Heart left ventricle (tissue), 16 donors: ENCODE results near the gene DESI1. TPM values are rescaled to one million over a fixed set of nuclear protein-coding genes. Genes with fewer than 3 reads are reported as not detected.

Experiments used
- ATAC-seq, 4 donors: fragments of 200-7000 bp; cut with Tn5 transposase; one replicate each; pipeline ENCODE4 v1.9.1; 2020 to 2022; ENCODE audit warnings: moderate library complexity in 4 of 4, mild to moderate bottlenecking in 3 of 4, moderate number of reproducible peaks in 1 of 4
- DNase-seq, 5 donors: peaks; one replicate each; pipeline ENCODE4 v3.0.0-alpha.2; 2020
- H3K27ac ChIP-seq, 12 donors: fragments of 200-600 bp; sonication (generic) in 4 of 12; one replicate each; pipeline versions ENCODE4 v1.5.0 to v1.8.0; 2016 to 2022; ENCODE audit warnings: mild to moderate bottlenecking in 2 of 12
- H3K27me3 ChIP-seq, 9 donors: fragments of 200-600 bp; sonication (generic) in 2 of 9; one replicate each; pipeline versions ENCODE4 v1.5.1 to v1.8.0; 2016 to 2022; ENCODE audit warnings: mild to moderate bottlenecking in 3 of 9
- H3K36me3 ChIP-seq, 9 donors: fragments of 200-600 bp; sonication (generic) in 2 of 9; one replicate each; pipeline versions ENCODE4 v1.5.0 to v1.8.0; 2018 to 2022; ENCODE audit warnings: mild to moderate bottlenecking in 2 of 9
- H3K4me1 ChIP-seq, 12 donors: fragments of 200-600 bp; sonication (generic) in 4 of 12; one replicate each; pipeline versions ENCODE4 v1.5.0 to v1.8.0; 2016 to 2022; ENCODE audit warnings: mild to moderate bottlenecking in 3 of 12
- H3K4me3 ChIP-seq, 12 donors: fragments of 200-600 bp; sonication (generic) in 4 of 12; one replicate each; pipeline versions ENCODE4 v1.5.0 to v1.8.0; 2017 to 2022; ENCODE audit warnings: mild to moderate bottlenecking in 9 of 12, moderate library complexity in 4 of 12
- H3K9me3 ChIP-seq, 12 donors: fragments of 200-600 bp; sonication (generic) in 4 of 12; one replicate each; pipeline versions ENCODE4 v1.5.0 to v1.8.0; 2016 to 2022; ENCODE audit warnings: mild to moderate bottlenecking in 1 of 12
- CTCF ChIP-seq, 12 donors: fragments of 200-600 bp; sonication (generic) in 4 of 12; IDR thresholded peaks; one replicate each; pipeline versions ENCODE4 v1.5.0 to v1.8.0; 2018 to 2022; ENCODE audit warnings: antibody characterized with exemption in 12 of 12, mild to moderate bottlenecking in 5 of 12
- POLR2A ChIP-seq, 2 donors: fragments of 450-650 bp; IDR thresholded peaks; one replicate each; pipeline ENCODE4 v1.6.1; 2017; ENCODE audit warnings: antibody characterized with exemption in 2 of 2, mild to moderate bottlenecking in 2 of 2, moderate library complexity in 2 of 2
- WGBS, 4 donors: extraction: QIAGEN DNeasy Blood & Tissue Kit in 2 of 4; methylation state at CpG; one replicate each; pipeline versions ENCODE4 v1.1.5 to v1.1.7; 2013 to 2018; 5-methylcytosine and 5-hydroxymethylcytosine counted together
- intact Hi-C, 10 donors: fragments of 100-400 bp; cut with DNase I; formaldehyde crosslinking; loops; one replicate each; pipeline versions ENCODE4 v1.11.1 to v1.14.2; 2022
- polyA plus RNA-seq, 2 donors: library from polyadenylated mRNA; stranded (reverse); fragments of 200-250 nt; gene quantifications; one replicate each; pipeline ENCODE4 v1.2.3, GENCODE V29; 2013
- total RNA-seq, 9 donors: library from RNA; depleted of rRNA in 2 of 9; stranded (reverse); fragments of >200 nt in 2 of 9; fragmentation: NEBNext Ultra II Directional in 3 of 9; extraction: Animal tissue kit (Norgen Biotek cat#: 25700) in 3 of 9; gene quantifications; one replicate each; pipeline versions ENCODE4 v1.1.0 to v1.2.4, GENCODE V29; 2016 to 2023
- donor health status: ischemic (EF 13 %, LVEDD 7.1; RV severe dilation, severe dysfunction).
- donor health status: healthy with polysubstance abuse.
- donor health status: DM: no; HTN: yes; CAD: no.
- donor health status: DM: no; HTN: no; CAD: no.
- donor health status: ischemic (EF 25% LVEDD 6.9; RV normal size, moderate dysfunction).
- donor health status: ischemic (EF 25% LVEDD 5.7; RV mildly dilated, moderate dysfunction).
- donor health status: healthy.
- donor health status: DM: yes; HTN: yes; CAD: no.
- donor health status: ischemic (EF 35%, LVEDD 5.7; RV mildly dilated, moderate dysfunction).
- donor health status: nonischemic (EF 11% LVEDD 7.7; RV severe dilation, severe dysfunction).
- donor health status: DM: yes; HTN: yes; CAD: no.
- donor health status: PGD.
- donor health status: ischemic (EF 29% LVEDD 5.4; RV normal size, mild dysfunction).
- donor health status: nonischemic (EF 23%, LVEDD 6.1; RV moderate dilation, normal function).

Gene DESI1
- total and polyA plus RNA-seq, 11 donors: 24.2 to 51.0 (median 39.8) TPM

DNA sequence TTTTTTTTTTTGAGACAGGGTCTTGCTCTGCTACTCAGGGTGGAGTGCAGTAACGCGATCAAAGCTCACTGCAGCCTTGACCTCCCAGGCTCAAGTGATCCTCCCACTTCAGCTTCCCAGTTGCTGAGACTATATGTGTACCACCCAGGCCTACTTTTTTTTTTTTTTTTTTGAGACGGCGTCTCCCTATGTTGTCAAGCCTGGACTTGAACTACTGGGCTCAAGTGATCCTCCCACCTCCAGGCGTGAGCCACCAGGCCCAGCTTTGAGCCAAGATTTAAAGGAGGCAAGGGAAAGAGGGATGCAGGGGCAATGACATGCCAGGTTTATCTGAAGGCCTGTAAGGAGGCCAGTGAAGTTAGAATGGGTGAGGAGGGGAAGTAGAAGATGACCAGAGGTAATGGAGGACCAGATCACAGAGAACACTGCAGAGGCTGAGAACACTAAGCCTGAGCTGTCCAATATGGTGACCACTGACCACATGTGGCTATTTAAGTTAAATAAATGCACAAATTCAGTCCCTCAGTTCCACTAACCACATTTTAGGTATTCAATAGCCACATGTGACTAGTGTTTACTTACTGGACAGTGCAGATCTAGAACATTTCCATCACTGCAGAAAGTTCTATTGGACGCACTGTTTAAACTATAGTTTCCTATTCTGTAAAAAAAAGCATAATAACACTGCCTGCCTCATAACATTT is 8.1 kb downstream of the DESI1 start:
- intact Hi-C loops: no loop called here
- Histone ChIP-seq H3K4me1 (peaks cover 0 to 13% (median 0%) of the 10 kb centered on the region in 12 donors), H3K4me3 (no peak overlapping the region), H3K36me3 (peaks cover 0 to 23% (median 0%) of the 10 kb centered on the region in 9 donors), H3K27me3 (no peaks in the 10 kb centered on the region), H3K9me3 (no peaks in the 10 kb centered on the region), H3K27ac (no peak overlapping the region)
- WGBS, 4 donors: 94 to 95% (median 94%) methylated on average over 6 of the region's 6 CpGs
- DNase-seq (no peak), ATAC-seq (no peak)
- TF ChIP-seq POLR2A (IDR thresholded peaks at IDR 0.05) (no peak), CTCF (IDR thresholded peaks at IDR 0.05) (no peak)

DNA sequence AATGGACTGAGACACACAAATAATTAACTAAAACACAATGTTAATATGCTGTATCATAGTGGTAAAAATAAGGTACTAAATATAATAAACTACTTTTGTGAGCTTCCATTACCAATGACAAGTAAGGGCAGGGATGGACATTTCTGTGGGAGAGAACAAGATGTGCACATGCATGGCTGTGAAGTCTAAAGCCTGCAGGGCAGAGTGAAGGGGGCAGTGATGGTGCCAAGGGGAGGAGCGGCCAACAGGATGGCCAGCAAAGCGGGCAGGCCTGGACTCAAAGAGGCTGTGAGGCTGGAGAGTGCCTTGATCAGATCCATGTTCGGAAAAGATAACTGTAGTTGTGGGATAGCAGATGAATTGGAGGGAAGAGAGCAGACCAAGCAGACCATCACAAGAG is 12.5 kb downstream of the DESI1 start:
- ATAC-seq: peak; percentile 57 to 78 (median 74)
- H3K27me3 ChIP-seq: no peaks in the 10 kb centered on the region
- H3K27ac ChIP-seq: peak overlapping the region in 2 of 12 donors; percentile 9 to 26

DNA sequence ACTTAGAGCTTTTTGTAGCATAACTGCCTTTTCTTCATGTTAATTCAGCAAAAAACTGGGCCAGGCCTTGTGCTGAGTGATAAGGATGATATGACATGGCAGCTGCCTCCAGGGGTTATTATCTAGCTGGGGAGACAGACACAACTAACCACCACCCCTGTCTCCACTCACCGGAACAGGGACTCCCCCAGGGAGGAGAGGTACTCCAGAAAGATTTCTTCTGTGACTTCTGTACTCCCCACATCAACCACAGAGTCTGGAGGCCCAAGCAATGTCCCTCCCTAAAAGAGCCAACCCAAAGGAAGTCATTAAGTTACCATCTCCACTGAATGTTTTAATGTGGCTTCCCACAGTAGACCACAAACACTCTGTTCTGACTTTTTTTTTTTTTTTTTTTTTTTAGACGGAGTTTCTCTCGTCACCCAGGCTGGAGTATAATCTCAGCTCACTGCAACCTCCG is 16.9 kb downstream of the DESI1 start:
- intact Hi-C loops: loop anchor here in 1 of 10 donors (10.0 kb wide), 1 partner anchor 49 kb away; no protein-coding TSS in a partner anchor
- H3K27me3 ChIP-seq: no peaks in the 10 kb centered on the region
- H3K36me3 ChIP-seq: peaks cover 0 to 88% (median 66%) of the 10 kb centered on the region in 9 donors
- no peaks in the 10 kb centered on the region for H3K9me3 ChIP-seq
- no peak overlapping the region for H3K4me3 ChIP-seq
- no peak for TF ChIP-seq CTCF (IDR thresholded peaks at IDR 0.05)
- no peak for TF ChIP-seq POLR2A (IDR thresholded peaks at IDR 0.05)
- H3K27ac ChIP-seq: no peak overlapping the region
- 68 to 86% (median 77%) methylated on average over 4 of the region's 4 CpGs for WGBS, 4 donors
- H3K4me1 ChIP-seq: peaks cover 0 to 8% (median 0%) of the 10 kb centered on the region in 12 donors
- ATAC-seq (no peak), DNase-seq (no peak)

More for the DNA sequence above, 12.5 kb downstream of the DESI1 start:
- DNase-seq: peak in 1 of 5 donors; percentile 48
- Histone ChIP-seq H3K9me3 (no peaks in the 10 kb centered on the region), H3K4me3 (no peak overlapping the region), H3K36me3 (peaks cover 0 to 59% (median 41%) of the 10 kb centered on the region in 9 donors), H3K4me1 (peaks cover 0 to 8% (median 0%) of the 10 kb centered on the region in 12 donors)
- TF ChIP-seq POLR2A (IDR thresholded peaks at IDR 0.05) (no peak), CTCF (IDR thresholded peaks at IDR 0.05) (no peak)
- intact Hi-C loops: loop anchor here in 1 of 10 donors (10.0 kb wide), 1 partner anchor 54 kb away; no protein-coding TSS in a partner anchor
- 74 to 91% (median 87%) methylated on average over 3 of the region's 3 CpGs for WGBS, 4 donors

DNA sequence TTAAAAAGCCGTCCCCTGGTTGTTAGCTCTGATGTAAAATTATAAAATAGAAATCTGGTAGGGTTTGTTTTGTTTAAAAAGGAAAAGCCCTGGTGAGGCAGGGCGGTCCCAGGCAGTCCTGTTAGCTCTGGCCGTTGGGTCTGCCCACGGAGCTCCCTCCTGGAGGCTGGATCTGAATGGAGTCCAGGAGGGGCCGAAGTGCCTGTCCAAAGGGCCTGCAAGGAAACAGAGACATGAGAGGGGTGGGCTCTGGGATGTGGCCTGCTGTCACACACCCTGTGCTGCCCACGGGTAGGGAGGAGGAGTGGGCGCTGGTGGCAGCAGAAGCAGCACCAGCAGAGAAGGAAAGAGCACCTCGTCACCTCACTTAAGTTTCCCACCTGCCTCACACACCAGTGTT is 19.9 kb downstream of the DESI1 start:
- H3K4me1 ChIP-seq: peaks cover 0 to 15% (median 2%) of the 10 kb centered on the region in 12 donors
- no peaks in the 10 kb centered on the region for H3K27me3 ChIP-seq
- DNase-seq: no peak
- H3K27ac ChIP-seq: no peak overlapping the region
- no peaks in the 10 kb centered on the region for H3K9me3 ChIP-seq
- 90 to 94% (median 92%) methylated on average over 8 of the region's 8 CpGs for WGBS, 4 donors
- no peak overlapping the region for H3K4me3 ChIP-seq
- no peak for TF ChIP-seq CTCF (IDR thresholded peaks at IDR 0.05)
- TF ChIP-seq POLR2A (IDR thresholded peaks at IDR 0.05): no peak
- H3K36me3 ChIP-seq: peaks cover 0 to 70% (median 54%) of the 10 kb centered on the region in 9 donors
- intact Hi-C loops: loop anchor here in 1 of 10 donors (10.0 kb wide), 1 partner anchor 46 kb away; no protein-coding TSS in a partner anchor
- no peak for ATAC-seq
